HG03457 (cell line): ENCODE results near the gene TTLL6.
"Not testable (repeated sequence)": the region's sequence is repeated elsewhere in the genome, so short reads cannot be mapped to it uniquely, and the experiment has no call there.

Experiments used
- ATAC-seq: cut with Tn5 transposase; IDR thresholded peaks from one replicate; pipeline ENCODE4 v1.9.1; 2021; ENCODE audit warnings: moderate number of reproducible peaks; ENCODE audit not compliant: unreplicated experiment

Gene TTLL6

GRCh38 chr17:48725004-48725287 is 92.1 kb downstream of the TTLL6 start:
- ATAC-seq, result no peak

GRCh38 chr17:48724251-48725003 is 92.6 kb downstream of the TTLL6 start:
- ATAC-seq, result no peak

DNA sequence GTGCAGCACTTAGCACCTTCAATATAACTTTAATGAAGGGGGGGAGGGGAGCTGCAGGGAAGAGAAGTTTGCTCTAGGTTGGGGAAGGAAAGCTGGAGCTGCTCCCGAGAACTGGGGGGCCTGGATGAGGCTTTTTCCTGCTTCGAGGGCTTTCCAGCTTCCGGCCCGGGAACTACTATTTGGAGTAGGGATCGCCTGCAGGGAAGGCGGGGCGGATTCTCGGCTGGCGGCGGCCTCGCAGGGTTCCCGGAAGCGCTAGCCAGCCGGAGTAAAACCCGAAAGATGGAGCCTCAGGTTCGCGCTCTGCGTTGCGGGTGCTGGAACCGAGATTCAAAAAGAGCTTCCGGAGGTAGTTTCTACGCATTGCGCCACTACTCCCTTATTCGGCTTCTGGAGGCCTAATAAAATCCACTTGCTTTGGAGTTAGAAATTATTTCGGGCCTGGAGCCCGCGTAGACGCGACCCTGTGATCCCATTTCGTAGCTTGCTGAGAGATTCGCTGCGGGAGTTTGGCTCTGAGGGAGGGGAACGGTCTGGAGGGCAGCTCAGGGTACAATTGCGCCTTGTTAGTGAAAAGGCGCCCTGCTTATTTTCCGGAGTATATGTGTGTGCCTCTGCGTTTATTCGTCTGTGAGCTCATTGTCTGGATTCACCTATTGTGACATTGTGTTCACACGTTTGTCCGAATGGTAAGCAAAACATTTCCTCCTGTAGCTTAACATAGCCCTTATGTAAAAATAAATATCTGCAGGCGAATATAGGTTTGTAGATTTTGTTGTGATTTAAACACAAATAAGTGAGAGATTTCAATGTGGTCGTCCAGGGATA is 93.4 kb downstream of the TTLL6 start:
- ATAC-seq, result no peak

DNA sequence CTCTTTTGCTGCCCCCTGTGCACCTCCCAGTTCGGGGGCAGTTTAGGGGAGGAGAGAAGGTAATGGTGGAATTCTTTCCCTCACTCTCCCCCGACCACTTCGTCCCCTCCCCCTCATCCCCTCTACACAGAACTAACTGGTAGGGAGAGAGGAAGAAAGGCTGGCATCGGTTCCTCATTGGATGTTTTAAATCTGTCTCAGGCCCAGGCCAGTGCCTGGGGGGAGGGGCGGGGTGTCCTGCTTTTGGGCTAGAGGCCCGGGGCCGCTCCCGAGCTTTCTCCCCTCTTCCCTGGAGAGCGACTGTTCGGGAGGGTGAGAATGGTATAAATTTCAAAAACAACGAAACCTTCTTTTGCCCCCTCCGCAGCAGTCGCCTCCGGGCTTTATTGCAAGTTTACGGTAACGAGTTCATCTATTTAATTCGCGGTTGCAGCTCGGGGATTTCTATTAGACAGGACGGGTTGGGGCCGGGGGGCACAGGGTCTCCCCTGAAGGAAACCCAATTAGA is 94.1 kb downstream of the TTLL6 start, which contains the start of gene PRAC2:
TSS of gene PRAC2 (plus strand) at position 271 of the 508 bp plus-strand sequence. CDS start 1,226 bp downstream, outside the sequence.
- no peak for ATAC-seq

- no peak for ATAC-seq
These were observed 94.7 kb downstream of the TTLL6 start, which contains the start of gene PRAC1 for GRCh38 chr17:48722201-48722907. Gene PRAC1, minus strand, starts transcription at chr17:48722518. Its CDS starts 126 bp downstream, at chr17:48722392.

- ATAC-seq, result no peak
These were observed 96.0 kb downstream of the TTLL6 start for GRCh38 chr17:48721009-48721402.

- no peak for ATAC-seq
These were observed 96.6 kb downstream of the TTLL6 start for GRCh38 chr17:48720266-48721008.

GRCh38 chr17:48719642-48720265 is 97.3 kb downstream of the TTLL6 start:
- ATAC-seq, result no peak

DNA sequence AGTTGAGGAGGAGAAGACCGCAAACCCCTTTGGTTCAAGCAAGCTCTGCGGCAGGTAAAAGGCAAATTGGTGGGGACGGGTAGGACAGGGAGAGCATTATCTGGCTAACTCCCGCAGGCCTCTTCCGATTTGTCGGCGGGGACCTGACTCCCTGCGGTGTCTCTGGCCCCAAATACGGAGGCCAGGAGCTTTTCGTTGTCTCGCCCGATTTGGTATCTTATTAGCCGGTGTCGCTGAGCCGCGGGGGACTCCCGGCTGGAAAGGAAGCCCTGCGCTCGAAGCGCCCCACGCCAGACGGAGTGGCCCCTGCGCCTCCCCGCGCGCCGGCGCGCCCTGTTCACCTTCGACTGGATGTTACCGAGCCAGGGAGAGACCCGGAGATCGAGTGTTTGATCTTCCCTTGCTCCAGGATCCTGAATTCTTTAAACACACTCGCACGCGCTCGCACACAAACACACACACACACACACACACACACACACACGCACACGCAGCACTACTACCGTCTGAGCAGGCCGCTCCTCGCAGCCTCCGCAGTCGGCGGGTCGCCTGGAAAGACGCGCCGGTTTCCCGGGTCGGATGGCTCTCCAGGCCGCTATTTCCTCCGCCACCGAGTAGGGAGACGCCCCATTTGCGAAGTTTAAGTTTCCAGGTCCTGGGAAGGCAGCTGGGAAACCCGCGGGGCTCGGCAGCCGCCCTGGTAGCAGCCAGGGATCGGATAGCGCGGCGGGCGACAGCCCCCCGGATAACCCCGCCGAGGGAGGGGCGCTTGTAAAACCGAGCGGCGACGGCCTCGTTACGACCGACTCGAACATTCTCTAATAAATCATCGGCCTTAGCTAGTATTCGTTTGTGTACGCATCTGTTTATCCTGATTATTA is 98.0 kb downstream of the TTLL6 start:
- no peak for ATAC-seq

DNA sequence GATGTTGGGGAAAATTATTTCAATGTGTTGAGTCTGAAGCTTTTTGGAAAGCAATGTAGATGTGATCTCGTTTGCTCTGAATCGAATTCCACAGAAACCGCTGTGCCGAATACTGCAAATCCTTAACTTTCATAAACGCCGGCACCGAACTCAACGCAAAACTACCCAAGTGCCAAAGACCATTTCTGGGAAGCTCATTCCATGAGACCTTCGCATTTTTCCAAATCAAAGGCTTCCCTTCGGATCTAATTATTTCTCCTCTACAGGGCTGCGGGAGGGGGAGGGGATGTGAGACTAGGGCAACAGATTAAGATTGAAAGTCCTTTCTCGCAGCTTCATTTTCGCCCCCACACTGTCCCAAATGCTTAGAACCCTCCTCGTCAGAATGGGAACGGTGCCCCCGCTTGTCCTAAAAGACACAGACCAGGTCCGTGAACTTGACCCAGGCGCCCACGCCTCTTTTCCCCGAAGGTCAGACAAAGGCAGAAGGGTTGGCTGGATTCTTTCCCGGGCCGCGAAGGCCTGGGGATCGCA is 98.7 kb downstream of the TTLL6 start:
- no peak for ATAC-seq

DNA sequence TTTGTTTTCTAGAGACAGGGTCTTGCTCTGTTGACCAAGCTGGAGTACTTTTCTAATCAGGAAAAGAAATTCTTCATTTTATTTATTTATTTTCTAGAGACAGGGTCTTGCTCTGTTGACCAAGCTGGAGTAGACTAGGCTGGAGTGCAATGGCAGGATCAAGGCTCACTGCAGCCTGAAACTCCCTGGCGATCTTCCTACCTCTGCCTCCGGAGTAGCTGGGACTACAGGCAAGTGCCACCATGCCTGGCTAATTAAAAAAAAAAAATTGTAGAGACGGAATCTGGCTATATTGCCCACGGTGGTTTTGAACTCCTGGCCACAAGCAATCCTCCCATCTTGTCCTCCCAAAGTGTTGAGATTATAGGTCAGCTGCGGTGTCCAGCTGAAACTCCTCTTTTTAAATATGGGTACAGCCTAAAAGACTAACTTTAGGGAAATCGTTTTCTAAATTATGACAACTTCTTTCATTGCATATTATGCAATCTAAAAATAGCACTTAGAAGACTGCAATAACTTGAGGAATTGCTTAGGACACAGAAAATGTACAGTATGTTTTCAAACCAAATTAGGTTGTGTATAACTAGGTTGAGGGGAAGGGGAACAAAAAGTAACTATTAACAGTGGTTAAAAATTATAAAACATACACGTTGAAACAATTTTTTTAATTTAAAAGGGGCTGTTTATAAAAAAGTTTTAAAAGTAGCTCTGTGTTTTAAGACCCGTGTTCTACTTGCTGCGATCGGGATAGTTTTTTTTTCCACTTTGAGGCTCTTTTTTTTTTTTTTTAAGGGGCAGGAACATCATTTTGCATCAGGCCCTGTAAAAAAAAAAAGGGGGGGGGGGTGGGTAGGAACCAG is 99.4 kb downstream of the TTLL6 start:
- ATAC-seq, result no peak

- not testable (repeated sequence) for ATAC-seq
These were observed 100.5 kb downstream of the TTLL6 start for GRCh38 chr17:48716549-48716948.

- ATAC-seq, result no peak
These were observed 101.3 kb downstream of the TTLL6 start for GRCh38 chr17:48715496-48716399.
